Gastroesophageal sphincter (tissue), 4 donors: ENCODE measurements around the gene CISH. TPM values are rescaled to one million over a fixed set of nuclear protein-coding genes. Genes with fewer than 3 reads are reported as not detected.

Experiments used
- ATAC-seq: fragments of 150-250 bp; one replicate; pipeline ENCODE4 v1.9.1; 2016; ENCODE audit warnings: mild to moderate bottlenecking, moderate library complexity
- H3K27ac ChIP-seq, 4 donors: fragments of 200-600 bp; sonication (generic) in 3 of 4; 1 replicate in 3 of 4; 2 replicates in 1 of 4; pipeline ENCODE4 v1.5.1; 2016 to 2019
- H3K27me3 ChIP-seq: fragments of 200-600 bp; sonication (generic); one replicate; pipeline ENCODE4 v1.5.1; 2019
- H3K36me3 ChIP-seq, 2 donors: fragments of 200-600 bp; sonication (generic); one replicate each; pipeline ENCODE4 v1.5.1; 2019; ENCODE audit warnings: control low read depth in 1 of 2
- H3K4me1 ChIP-seq, 3 donors: fragments of 200-600 bp; sonication (generic); 1 replicate in 2 of 3; 2 replicates in 1 of 3; pipeline ENCODE4 v1.5.1; 2016 to 2019; ENCODE audit warnings: control low read depth in 2 of 3
- H3K4me3 ChIP-seq, 2 donors: fragments of 200-600 bp; sonication (generic); one replicate each; pipeline ENCODE4 v1.5.1; 2019; ENCODE audit warnings: mild to moderate bottlenecking in 1 of 2, moderate library complexity in 1 of 2
- H3K9me3 ChIP-seq, 3 donors: fragments of 200-600 bp; sonication (generic); one replicate each; pipeline ENCODE4 v1.5.1; 2017 to 2019; ENCODE audit warnings: control low read depth in 2 of 3
- CTCF ChIP-seq, 4 experiments: fragments of 200-600 bp in 2 of 4; fragments of 450-650 bp in 2 of 4; sonication (generic) in 1 of 4; IDR thresholded peaks; one replicate each; pipeline ENCODE4 v1.5.1; 2017 to 2019; ENCODE audit warnings: antibody characterized with exemption in 4 of 4, mild to moderate bottlenecking in 2 of 4, moderate library complexity in 2 of 4
- EP300 ChIP-seq: sonication (generic); formaldehyde crosslinking; IDR thresholded peaks from one replicate; pipeline ENCODE4 v1.6.1; 2017; ENCODE audit warnings: antibody characterized with exemption, mild to moderate bottlenecking
- POLR2A ChIP-seq, 2 donors: fragments of 450-650 bp; IDR thresholded peaks; one replicate each; pipeline ENCODE4 v1.6.1; 2017; ENCODE audit warnings: antibody characterized with exemption in 2 of 2, mild to moderate bottlenecking in 2 of 2, moderate library complexity in 1 of 2
- POLR2AphosphoS5 ChIP-seq: sonication (generic); formaldehyde crosslinking; IDR thresholded peaks from one replicate; pipeline ENCODE4 v1.6.1; 2017; ENCODE audit warnings: antibody characterized with exemption
- WGBS, 2 donors: methylation state at CpG; one replicate each; pipeline ENCODE4 v1.1.5; 2018; ENCODE audit warnings: low coverage in 1 of 2; 5-methylcytosine and 5-hydroxymethylcytosine counted together
- total RNA-seq, 4 donors: library from RNA; depleted of rRNA; stranded (reverse); fragments of >200 nt; gene quantifications; one replicate each; pipeline ENCODE4 v1.1.0, GENCODE V29; 2016

Gene CISH
- total RNA-seq, 4 donors from 2014 or later: 0.99 to 9.3 (median 3.6) TPM

GRCh38 chr3:50637945-50638344 is 26.4 kb upstream of the CISH start:
- no peak overlapping the region for H3K27ac ChIP-seq
- H3K27me3 ChIP-seq: no peaks in the 10 kb centered on the region
- 67 to 71% methylated on average over 1 to 3 of the region's 3 CpGs for WGBS, 2 donors

GRCh38 chr3:50637011-50637410 is 25.4 kb upstream of the CISH start:
- 73% methylated on average over 2 of the region's 4 CpGs; no CpG with 5 or more reads in 1 of the 2 donors for WGBS, 2 donors
- Histone ChIP-seq H3K27me3 (no peaks in the 10 kb centered on the region), H3K36me3 (peaks cover 0 to 23% of the 10 kb centered on the region in 2 donors), H3K27ac (no peak overlapping the region), H3K4me3 (no peak overlapping the region), H3K4me1 (peaks cover 0 to 26% (median 0%) of the 10 kb centered on the region in 3 donors), H3K9me3 (no peaks in the 10 kb centered on the region)
- no peak for ATAC-seq
- TF ChIP-seq POLR2A (IDR thresholded peaks at IDR 0.05) (no peak), POLR2AphosphoS5 (no peak), CTCF (IDR thresholded peaks at IDR 0.05) (no peak)

More at GRCh38 chr3:50637945-50638344, 26.4 kb upstream of the CISH start:
- ATAC-seq: no peak
- H3K4me1 ChIP-seq: peaks cover 0 to 22% (median 0%) of the 10 kb centered on the region in 3 donors
- H3K36me3 ChIP-seq: peaks cover 0 to 32% of the 10 kb centered on the region in 2 donors
- H3K9me3 ChIP-seq: no peaks in the 10 kb centered on the region
- TF ChIP-seq CTCF (IDR thresholded peaks at IDR 0.05): no peak
- TF ChIP-seq POLR2A (IDR thresholded peaks at IDR 0.05): no peak
- TF ChIP-seq EP300: no peak
- no peak for TF ChIP-seq POLR2AphosphoS5
- H3K4me3 ChIP-seq: no peak overlapping the region

GRCh38 chr3:50635066-50635465 is 23.5 kb upstream of the CISH start:
- H3K27me3 ChIP-seq: no peaks in the 10 kb centered on the region
- no peaks in the 10 kb centered on the region for H3K9me3 ChIP-seq
- H3K4me1 ChIP-seq: peaks cover 0 to 29% (median 0%) of the 10 kb centered on the region in 3 donors
- no peak overlapping the region for H3K4me3 ChIP-seq
- no peak for ATAC-seq
- no peak for TF ChIP-seq POLR2A (IDR thresholded peaks at IDR 0.05)
- TF ChIP-seq POLR2AphosphoS5: no peak
- TF ChIP-seq CTCF (IDR thresholded peaks at IDR 0.05): no peak
- no peak for TF ChIP-seq EP300
- no peak overlapping the region for H3K27ac ChIP-seq
- H3K36me3 ChIP-seq: peaks cover 0 to 3% of the 10 kb centered on the region in 2 donors

GRCh38 chr3:50633230-50633790 is 21.7 kb upstream of the CISH start:
- H3K27ac ChIP-seq: no peak overlapping the region

More at GRCh38 chr3:50633230-50633790, 21.7 kb upstream of the CISH start:
- no peak for ATAC-seq
- Histone ChIP-seq H3K27me3 (no peaks in the 10 kb centered on the region), H3K4me3 (no peak overlapping the region), H3K4me1 (peaks cover 0 to 32% (median 0%) of the 10 kb centered on the region in 3 donors), H3K9me3 (no peaks in the 10 kb centered on the region), H3K36me3 (no peaks in the 10 kb centered on the region)
- no peak for TF ChIP-seq POLR2AphosphoS5
- no peak for TF ChIP-seq EP300
- TF ChIP-seq CTCF (IDR thresholded peaks at IDR 0.05): no peak
- TF ChIP-seq POLR2A (IDR thresholded peaks at IDR 0.05): no peak
- WGBS, 2 donors: 94 to 100% methylated on average over 3 of the region's 5 CpGs
